C4-2B (cell line): Measurements from ENCODE around the gene BRD9.
"Not testable (repeated sequence)": the region's sequence is repeated elsewhere in the genome, so short reads cannot be mapped to it uniquely, and the experiment has no call there.

ENCODE experiments used
- ZFX ChIP-seq: fragments of 450-650 bp; IDR thresholded peaks from 2 replicates; pipeline ENCODE4 v1.6.1; 2017
- TF ChIP-seq, protein P1 (sequence below): fragments of 450-650 bp; conservative IDR thresholded peaks from 2 replicates; pipeline ENCODE4 v1.5.1; 2017; ENCODE audit warnings: mild to moderate bottlenecking

DNA sequence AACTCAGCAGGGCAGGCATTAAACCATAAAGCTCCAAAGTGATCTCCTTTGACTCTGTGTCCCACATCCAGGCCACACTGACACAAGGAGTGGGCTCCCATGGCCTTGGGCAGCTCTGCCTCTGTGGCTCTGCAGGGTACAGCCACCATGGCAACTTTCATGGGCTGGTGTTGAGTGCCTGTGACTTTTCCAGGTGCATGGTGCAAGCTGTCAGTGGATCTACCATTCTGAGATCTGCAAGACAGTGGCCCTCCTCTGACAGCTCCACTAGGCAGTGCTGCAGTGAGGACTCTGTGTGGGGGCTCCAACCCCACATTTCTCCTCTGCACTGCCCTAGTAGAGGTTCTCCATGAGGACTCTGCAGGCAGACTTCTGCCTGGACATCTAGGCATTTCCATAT, 41.4 kb upstream of the BRD9 start:
- TF ChIP-seq, protein P1, sequence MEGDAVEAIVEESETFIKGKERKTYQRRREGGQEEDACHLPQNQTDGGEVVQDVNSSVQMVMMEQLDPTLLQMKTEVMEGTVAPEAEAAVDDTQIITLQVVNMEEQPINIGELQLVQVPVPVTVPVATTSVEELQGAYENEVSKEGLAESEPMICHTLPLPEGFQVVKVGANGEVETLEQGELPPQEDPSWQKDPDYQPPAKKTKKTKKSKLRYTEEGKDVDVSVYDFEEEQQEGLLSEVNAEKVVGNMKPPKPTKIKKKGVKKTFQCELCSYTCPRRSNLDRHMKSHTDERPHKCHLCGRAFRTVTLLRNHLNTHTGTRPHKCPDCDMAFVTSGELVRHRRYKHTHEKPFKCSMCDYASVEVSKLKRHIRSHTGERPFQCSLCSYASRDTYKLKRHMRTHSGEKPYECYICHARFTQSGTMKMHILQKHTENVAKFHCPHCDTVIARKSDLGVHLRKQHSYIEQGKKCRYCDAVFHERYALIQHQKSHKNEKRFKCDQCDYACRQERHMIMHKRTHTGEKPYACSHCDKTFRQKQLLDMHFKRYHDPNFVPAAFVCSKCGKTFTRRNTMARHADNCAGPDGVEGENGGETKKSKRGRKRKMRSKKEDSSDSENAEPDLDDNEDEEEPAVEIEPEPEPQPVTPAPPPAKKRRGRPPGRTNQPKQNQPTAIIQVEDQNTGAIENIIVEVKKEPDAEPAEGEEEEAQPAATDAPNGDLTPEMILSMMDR = not testable (repeated sequence)
- not testable (repeated sequence) for TF ChIP-seq ZFX
